Trophoblast cell (in vitro differentiated cells and primary cell): ENCODE results near the gene ABCA8.
"Not testable (repeated sequence)": the region's sequence is repeated elsewhere in the genome, so short reads cannot be mapped to it uniquely, and the experiment has no call there.

Source experiments
- DNase-seq, 2 donors: peaks; one replicate each; pipeline ENCODE4 v3.0.0-alpha.2; 2016
- H2AFZ ChIP-seq: 2 replicates; pipeline ENCODE4 v1.6.1; 2013; ENCODE audit warnings: low read length, moderate library complexity, mild to moderate bottlenecking; ENCODE audit not compliant: insufficient read depth, poor library complexity
- H2AK5ac ChIP-seq: 2 replicates; pipeline ENCODE4 v1.6.1; 2013; ENCODE audit warnings: mild to moderate bottlenecking, low read length
- H2BK120ac ChIP-seq: 2 replicates; pipeline ENCODE4 v1.6.1; 2013; ENCODE audit warnings: low read length, mild to moderate bottlenecking, moderate library complexity; ENCODE audit not compliant: insufficient read depth, poor library complexity
- H2BK12ac ChIP-seq: 2 replicates; pipeline ENCODE4 v1.6.1; 2013; ENCODE audit warnings: mild to moderate bottlenecking, low read length, moderate library complexity
- H2BK5ac ChIP-seq: 2 replicates; pipeline ENCODE4 v1.6.1; 2013; ENCODE audit warnings: low read length, low read depth, moderate library complexity, mild to moderate bottlenecking; ENCODE audit not compliant: poor library complexity
- H3K14ac ChIP-seq: 2 replicates; pipeline ENCODE4 v1.6.1; 2013; ENCODE audit warnings: mild to moderate bottlenecking, low read length
- H3K18ac ChIP-seq: 2 replicates; pipeline ENCODE4 v1.6.1; 2013; ENCODE audit warnings: mild to moderate bottlenecking, low read length
- H3K23ac ChIP-seq: 2 replicates; pipeline ENCODE4 v1.6.1; 2013; ENCODE audit warnings: low read length
- H3K27ac ChIP-seq: 2 replicates; pipeline ENCODE4 v1.5.1; 2013; ENCODE audit warnings: low read depth, mild to moderate bottlenecking, inconsistent platforms, low read length, moderate library complexity
- H3K27me3 ChIP-seq: 2 replicates; pipeline ENCODE4 v1.6.1; 2013; ENCODE audit warnings: inconsistent platforms, mild to moderate bottlenecking, low read length, moderate library complexity; ENCODE audit not compliant: insufficient read depth
- H3K36me3 ChIP-seq, 2 experiments: 1 replicate in 1 of 2; 2 replicates in 1 of 2; pipeline ENCODE4 v1.6.1; 2013; ENCODE audit warnings: low read length in 2 of 2, mild to moderate bottlenecking in 2 of 2, moderate library complexity in 1 of 2; ENCODE audit not compliant: insufficient read depth in 2 of 2, control insufficient read depth in 1 of 2
- H3K4ac ChIP-seq: 2 replicates; pipeline ENCODE4 v1.6.1; 2013; ENCODE audit warnings: low read depth, mild to moderate bottlenecking, low read length, moderate library complexity
- H3K4me1 ChIP-seq, 2 experiments: 1 replicate in 1 of 2; 2 replicates in 1 of 2; pipeline ENCODE4 v1.6.1; 2013; ENCODE audit warnings: low read length in 2 of 2, mild to moderate bottlenecking in 2 of 2, moderate library complexity in 1 of 2; ENCODE audit not compliant: insufficient read depth in 2 of 2, control insufficient read depth in 1 of 2
- H3K4me2 ChIP-seq: 2 replicates; pipeline ENCODE4 v1.6.1; 2013; ENCODE audit warnings: inconsistent platforms, mild to moderate bottlenecking, low read length, moderate library complexity
- H3K4me3 ChIP-seq: 2 replicates; pipeline ENCODE4 v1.5.1; 2013; ENCODE audit warnings: mild to moderate bottlenecking, low read depth, low read length, inconsistent platforms
- H3K79me1 ChIP-seq: one replicate; pipeline ENCODE4 v1.6.1; 2013; ENCODE audit warnings: low read length
- H3K79me2 ChIP-seq: 2 replicates; pipeline ENCODE4 v1.6.1; 2013; ENCODE audit warnings: low read length, mild to moderate bottlenecking; ENCODE audit not compliant: control insufficient read depth, insufficient read depth, poor library complexity
- H3K9ac ChIP-seq: 2 replicates; pipeline ENCODE4 v1.6.1; 2013; ENCODE audit warnings: mild to moderate bottlenecking, low read length
- H3K9me3 ChIP-seq: 2 replicates; pipeline ENCODE4 v1.6.1; 2013; ENCODE audit warnings: low read depth, mild to moderate bottlenecking, control low read depth, inconsistent platforms, low read length; ENCODE audit not compliant: insufficient read depth
- H4K12ac ChIP-seq: 2 replicates; pipeline ENCODE4 v1.6.1; 2013; ENCODE audit warnings: low read depth, mild to moderate bottlenecking, low read length, moderate library complexity
- H4K8ac ChIP-seq: 2 replicates; pipeline ENCODE4 v1.6.1; 2013; ENCODE audit warnings: low read depth, mild to moderate bottlenecking, low read length, moderate library complexity
- H4K91ac ChIP-seq: one replicate; pipeline ENCODE4 v1.6.1; 2013; ENCODE audit warnings: low read depth, mild to moderate bottlenecking, low read length, moderate library complexity
- whole genome bisulfite sequencing: extraction: QIAGEN DNeasy Blood & Tissue Kit; methylation state at CpG from one replicate; pipeline ENCODE4 v1.1.7; 2013; ENCODE audit warnings: missing lambda C conversion rate; ENCODE audit not compliant: insufficient read length, insufficient coverage; ENCODE audit errors: extremely low coverage; 5-methylcytosine and 5-hydroxymethylcytosine counted together

ABCA8 gene

GRCh38 chr17:68947868-68948267, 7.3 kb downstream of the ABCA8 start:
- not testable (repeated sequence) for H4K12ac ChIP-seq, H4K91ac ChIP-seq, H2AK5ac ChIP-seq, H4K8ac ChIP-seq, H3K27me3 ChIP-seq, H3K4me3 ChIP-seq, H3K27ac ChIP-seq, H3K9me3 ChIP-seq, H2BK12ac ChIP-seq, H2BK5ac ChIP-seq, H3K79me2 ChIP-seq, H2AFZ ChIP-seq, H3K14ac ChIP-seq, H3K18ac ChIP-seq, H3K23ac ChIP-seq, H3K4me1 ChIP-seq, H2BK120ac ChIP-seq, H3K79me1 ChIP-seq, H3K36me3 ChIP-seq, H3K4me2 ChIP-seq, H3K4ac ChIP-seq, DNase-seq
- peak overlapping the region; percentile 40 for H3K9ac ChIP-seq
- WGBS, result no CpG with 5 or more reads among the region's 1 CpG

- Histone ChIP-seq H3K14ac (no peak overlapping the region), H2AK5ac (no peak overlapping the region)
- no CpG with 5 or more reads among the region's 6 CpGs for WGBS
Observed at GRCh38 chr17:68944435-68945035, 10.7 kb downstream of the ABCA8 start.

GRCh38 chr17:68943812-68944182, 11.4 kb downstream of the ABCA8 start:
- H3K9ac ChIP-seq, H2AFZ ChIP-seq, H2AK5ac ChIP-seq, H3K79me2 ChIP-seq, H2BK12ac ChIP-seq, H3K27me3 ChIP-seq, H3K4me1 ChIP-seq, H3K9me3 ChIP-seq, H3K4ac ChIP-seq, H3K4me3 ChIP-seq, DNase-seq, H2BK120ac ChIP-seq, H4K12ac ChIP-seq, H4K91ac ChIP-seq, H3K14ac ChIP-seq, H3K4me2 ChIP-seq, H3K18ac ChIP-seq, H2BK5ac ChIP-seq, H3K23ac ChIP-seq, H3K79me1 ChIP-seq, H3K27ac ChIP-seq, H4K8ac ChIP-seq, H3K36me3 ChIP-seq: not testable (repeated sequence)
- no CpG with 5 or more reads among the region's 2 CpGs for WGBS

More at GRCh38 chr17:68944435-68945035, 10.7 kb downstream of the ABCA8 start:
- Histone ChIP-seq H3K27me3 (no peaks in the 10 kb centered on the region), H2AFZ (no peak overlapping the region), H3K27ac (no peak overlapping the region), H3K4me3 (no peak overlapping the region), H2BK12ac (no peak overlapping the region), H3K18ac (no peak overlapping the region), H2BK120ac (no peak overlapping the region), H3K36me3 (no peaks in the 10 kb centered on the region), H3K79me1 (no peaks in the 10 kb centered on the region), H4K8ac (no peak overlapping the region), H2BK5ac (no peak overlapping the region), H3K9ac (no peak overlapping the region), H4K12ac (no peak overlapping the region), H3K79me2 (no peaks in the 10 kb centered on the region), H3K4me2 (no peak overlapping the region), H3K4ac (no peak overlapping the region), H4K91ac (no peak overlapping the region), H3K23ac (no peak overlapping the region), H3K9me3 (no peaks in the 10 kb centered on the region), H3K4me1 (no peaks in the 10 kb centered on the region)
- no peak for DNase-seq

- no peak overlapping the region for H2BK12ac ChIP-seq
- no CpG with 5 or more reads among the region's 4 CpGs for WGBS
- H3K9me3 ChIP-seq, result no peaks in the 10 kb centered on the region
- H2AFZ ChIP-seq, result no peak overlapping the region
- H3K9ac ChIP-seq, result no peak overlapping the region
- no peak overlapping the region for H4K12ac ChIP-seq
- no peak overlapping the region for H2BK120ac ChIP-seq
- H3K23ac ChIP-seq, result no peak overlapping the region
- H3K27me3 ChIP-seq, result no peaks in the 10 kb centered on the region
- no peak overlapping the region for H2AK5ac ChIP-seq
- no peak overlapping the region for H4K91ac ChIP-seq
- H3K4ac ChIP-seq, result no peak overlapping the region
- no peak overlapping the region for H3K4me2 ChIP-seq
- H3K4me1 ChIP-seq, result no peaks in the 10 kb centered on the region
- no peaks in the 10 kb centered on the region for H3K79me2 ChIP-seq
- no peak overlapping the region for H3K27ac ChIP-seq
- no peaks in the 10 kb centered on the region for H3K79me1 ChIP-seq
- no peak for DNase-seq
- no peak overlapping the region for H2BK5ac ChIP-seq
- no peaks in the 10 kb centered on the region for H3K36me3 ChIP-seq
- H3K14ac ChIP-seq, result no peak overlapping the region
- no peak overlapping the region for H4K8ac ChIP-seq
- no peak overlapping the region for H3K4me3 ChIP-seq
- no peak overlapping the region for H3K18ac ChIP-seq
Observed at GRCh38 chr17:68943123-68943811, 11.9 kb downstream of the ABCA8 start.
